HepG2 (cell line): ENCODE data around the gene PPIA. TPM values are rescaled to one million over a fixed set of nuclear protein-coding genes. Genes with fewer than 3 reads are reported as not detected.

Experiments
- ATM ChIP-seq: fragments of 450-650 bp; IDR thresholded peaks from 2 replicates; pipeline ENCODE4 v1.7.1; 2017; ENCODE audit warnings: mild to moderate bottlenecking, borderline replicate concordance
- BHLHE40 ChIP-seq: IDR thresholded peaks from 2 replicates; pipeline ENCODE4 v1.6.1; 2011; ENCODE audit warnings: low read length, improper control_type of control experiment
- ELF1 ChIP-seq: sonication (generic); formaldehyde crosslinking; IDR thresholded peaks from 2 replicates; pipeline ENCODE4 v1.4.0; 2020; ENCODE audit warnings: missing genetic modification reagents
- ELF4 ChIP-seq: sonication (generic); formaldehyde crosslinking; IDR thresholded peaks from 2 replicates; pipeline ENCODE4 v1.5.0; 2020; ENCODE audit warnings: missing genetic modification reagents, mild to moderate bottlenecking, moderate library complexity, borderline replicate concordance
- KLF6 ChIP-seq: IDR thresholded peaks from 2 replicates; pipeline ENCODE4 v1.8.0; 2016; ENCODE audit warnings: missing biosample characterization, missing genetic modification reagents
- MEF2D ChIP-seq: sonication (generic); formaldehyde crosslinking; IDR thresholded peaks from 2 replicates; pipeline ENCODE4 v1.5.1; 2020; ENCODE audit warnings: mild to moderate bottlenecking, missing genetic modification reagents
- RFXAP ChIP-seq: sonication (generic); formaldehyde crosslinking; IDR thresholded peaks from 2 replicates; pipeline ENCODE4 v1.4.0; 2020; ENCODE audit warnings: missing genetic modification reagents, borderline replicate concordance
- TMF1 ChIP-seq: sonication (generic); formaldehyde crosslinking; IDR thresholded peaks from 2 replicates; pipeline ENCODE4 v1.8.1; 2022; ENCODE audit warnings: low read depth, missing genetic modification reagents
- TSC22D2 ChIP-seq: sonication (generic); formaldehyde crosslinking; IDR thresholded peaks from 2 replicates; pipeline ENCODE4 v1.5.1; 2020; ENCODE audit warnings: missing genetic modification reagents, mild to moderate bottlenecking, borderline replicate concordance
- ZBTB3 ChIP-seq: sonication (generic); formaldehyde crosslinking; IDR thresholded peaks from 2 replicates; pipeline ENCODE4 v1.4.0; 2020; ENCODE audit warnings: low read depth, mild to moderate bottlenecking, moderate library complexity, missing genetic modification reagents, borderline replicate concordance
- ZBTB42 ChIP-seq: sonication (generic); formaldehyde crosslinking; IDR thresholded peaks from 2 replicates; pipeline ENCODE4 v1.5.0; 2020; ENCODE audit warnings: mild to moderate bottlenecking, missing genetic modification reagents
- ZFP36L1 ChIP-seq: sonication (generic); formaldehyde crosslinking; IDR thresholded peaks from 2 replicates; pipeline ENCODE4 v1.8.0; 2022; ENCODE audit warnings: mild to moderate bottlenecking, missing genetic modification reagents, moderate library complexity
- ZNF260 ChIP-seq: sonication (generic); formaldehyde crosslinking; IDR thresholded peaks from 2 replicates; pipeline ENCODE4 v1.4.0; 2020; ENCODE audit warnings: missing genetic modification reagents, low read depth, mild to moderate bottlenecking, borderline replicate concordance
- ZNF296 ChIP-seq: sonication (generic); formaldehyde crosslinking; conservative IDR thresholded peaks from 2 replicates; pipeline ENCODE4 v1.5.0; 2020; ENCODE audit warnings: mild to moderate bottlenecking, missing genetic modification reagents
- ZNF746 ChIP-seq: sonication (generic); formaldehyde crosslinking; IDR thresholded peaks from 2 replicates; pipeline ENCODE4 v1.8.0; 2022; ENCODE audit warnings: mild to moderate bottlenecking, missing genetic modification reagents
- polyA plus RNA-seq, 8 experiments: library from polyadenylated mRNA; depleted of rRNA in 3 of 8; stranded (reverse) in 7 of 8; unstranded in 1 of 8; fragments of >200 nt; fragmentation: Illumina TruSeq in 4 of 8; extraction: Trizol in 4 of 8; gene quantifications; 2 replicates each; pipeline versions ENCODE4 v1.2.1 to v1.2.3, GENCODE V29; 2011 to 2016; ENCODE audit warnings: low read depth in 4 of 8, missing spikeins in 1 of 8, mixed read lengths in 1 of 8; ENCODE audit not compliant: insufficient read depth in 1 of 8
- total RNA-seq, 5 experiments: library from RNA; depleted of rRNA; stranded (reverse); fragments of >200 nt; fragmentation: Illumina TruSeq; extraction: Trizol; gene quantifications; 2 replicates each; pipeline ENCODE4 v1.2.3, GENCODE V29; 2016; ENCODE audit warnings: low read depth in 1 of 5
- TF ChIP-seq, protein P1 (sequence below): sonication (generic); formaldehyde crosslinking; IDR thresholded peaks from 2 replicates; pipeline ENCODE4 v1.5.0; 2020; ENCODE audit warnings: missing genetic modification reagents
- TF ChIP-seq, protein P2 (sequence below): sonication (generic); formaldehyde crosslinking; IDR thresholded peaks from 2 replicates; pipeline ENCODE4 v1.4.0; 2020; ENCODE audit warnings: mild to moderate bottlenecking, missing genetic modification reagents
- TF ChIP-seq, protein P3 (sequence below): sonication (generic); formaldehyde crosslinking; IDR thresholded peaks from 2 replicates; pipeline ENCODE4 v1.8.1; 2023; ENCODE audit warnings: mild to moderate bottlenecking, missing genetic modification reagents, borderline replicate concordance
- TF ChIP-seq, protein P4 (sequence below): sonication (generic); formaldehyde crosslinking; conservative IDR thresholded peaks from 2 replicates; pipeline ENCODE4 v1.4.0; 2020; ENCODE audit warnings: missing genetic modification reagents
- TF ChIP-seq, protein P5 (sequence below): sonication (generic); formaldehyde crosslinking; IDR thresholded peaks from 2 replicates; pipeline ENCODE4 v1.4.0; 2020; ENCODE audit warnings: mild to moderate bottlenecking, missing genetic modification reagents
- TF ChIP-seq, protein P6 (sequence below): sonication (generic); formaldehyde crosslinking; IDR thresholded peaks from 2 replicates; pipeline ENCODE4 v1.4.0; 2020; ENCODE audit warnings: missing genetic modification reagents
- TF ChIP-seq, protein P7 (sequence below): sonication (generic); formaldehyde crosslinking; IDR thresholded peaks from 2 replicates; pipeline ENCODE4 v1.4.0; 2020; ENCODE audit warnings: mild to moderate bottlenecking, low read depth, missing genetic modification reagents

The PPIA gene
- total and polyA plus RNA-seq, 2 of the 13 experiments (the other 11 are each of a cell fraction or from before 2014, with no cell fraction given): 2,268 to 3,010 TPM

DNA sequence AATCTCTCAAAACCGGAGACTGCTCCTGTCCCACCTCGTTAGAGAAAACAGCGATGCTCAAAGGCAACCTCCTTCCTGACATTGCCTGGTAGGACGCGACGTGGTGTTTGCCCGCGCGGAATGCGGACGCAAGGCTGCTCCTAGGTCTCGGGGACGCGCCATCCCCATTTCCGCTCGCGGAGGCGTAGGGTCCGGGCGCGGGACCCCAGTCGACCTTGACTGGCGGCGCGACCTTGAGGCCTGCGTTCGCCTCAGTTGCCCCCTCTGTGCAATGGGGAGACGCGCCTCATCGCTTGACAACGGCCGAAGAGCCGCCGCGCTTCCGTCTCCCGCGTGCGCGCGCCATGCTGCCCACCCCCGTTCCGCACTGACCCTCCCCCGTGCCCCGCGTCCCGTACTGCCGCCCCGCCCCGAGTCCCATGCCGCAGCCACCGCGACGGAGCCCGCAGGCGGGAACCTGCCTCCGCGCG lies 412 bp upstream of the PPIA start (continued):
- no peak for TF ChIP-seq BHLHE40
- TF ChIP-seq ZNF746: no peak
- TF ChIP-seq, protein P1, sequence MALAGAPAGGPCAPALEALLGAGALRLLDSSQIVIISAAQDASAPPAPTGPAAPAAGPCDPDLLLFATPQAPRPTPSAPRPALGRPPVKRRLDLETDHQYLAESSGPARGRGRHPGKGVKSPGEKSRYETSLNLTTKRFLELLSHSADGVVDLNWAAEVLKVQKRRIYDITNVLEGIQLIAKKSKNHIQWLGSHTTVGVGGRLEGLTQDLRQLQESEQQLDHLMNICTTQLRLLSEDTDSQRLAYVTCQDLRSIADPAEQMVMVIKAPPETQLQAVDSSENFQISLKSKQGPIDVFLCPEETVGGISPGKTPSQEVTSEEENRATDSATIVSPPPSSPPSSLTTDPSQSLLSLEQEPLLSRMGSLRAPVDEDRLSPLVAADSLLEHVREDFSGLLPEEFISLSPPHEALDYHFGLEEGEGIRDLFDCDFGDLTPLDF (CRISPR knock-in tag): no peak; the same call in 1 of the 2 replicates
- TF ChIP-seq, protein P2, sequence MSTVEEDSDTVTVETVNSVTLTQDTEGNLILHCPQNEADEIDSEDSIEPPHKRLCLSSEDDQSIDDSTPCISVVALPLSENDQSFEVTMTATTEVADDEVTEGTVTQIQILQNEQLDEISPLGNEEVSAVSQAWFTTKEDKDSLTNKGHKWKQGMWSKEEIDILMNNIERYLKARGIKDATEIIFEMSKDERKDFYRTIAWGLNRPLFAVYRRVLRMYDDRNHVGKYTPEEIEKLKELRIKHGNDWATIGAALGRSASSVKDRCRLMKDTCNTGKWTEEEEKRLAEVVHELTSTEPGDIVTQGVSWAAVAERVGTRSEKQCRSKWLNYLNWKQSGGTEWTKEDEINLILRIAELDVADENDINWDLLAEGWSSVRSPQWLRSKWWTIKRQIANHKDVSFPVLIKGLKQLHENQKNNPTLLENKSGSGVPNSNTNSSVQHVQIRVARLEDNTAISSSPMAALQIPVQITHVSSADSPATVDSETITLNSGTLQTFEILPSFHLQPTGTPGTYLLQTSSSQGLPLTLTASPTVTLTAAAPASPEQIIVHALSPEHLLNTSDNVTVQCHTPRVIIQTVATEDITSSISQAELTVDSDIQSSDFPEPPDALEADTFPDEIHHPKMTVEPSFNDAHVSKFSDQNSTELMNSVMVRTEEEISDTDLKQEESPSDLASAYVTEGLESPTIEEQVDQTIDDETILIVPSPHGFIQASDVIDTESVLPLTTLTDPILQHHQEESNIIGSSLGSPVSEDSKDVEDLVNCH: no peak
- peak; percentile 58; the same call in 1 of the 2 replicates for TF ChIP-seq ELF1 (CRISPR knock-in tag)
- TF ChIP-seq ZNF296 (CRISPR knock-in tag): no peak
- TF ChIP-seq, protein P3, sequence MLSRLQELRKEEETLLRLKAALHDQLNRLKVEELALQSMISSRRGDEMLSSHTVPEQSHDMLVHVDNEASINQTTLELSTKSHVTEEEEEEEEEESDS (CRISPR knock-in tag): no peak
- TF ChIP-seq MEF2D (CRISPR knock-in tag): peak; percentile 36; the same call in 1 of the 2 replicates
- no peak for TF ChIP-seq RFXAP (CRISPR knock-in tag)
- no peak for TF ChIP-seq ELF4 (CRISPR knock-in tag)
- no peak for TF ChIP-seq ZFP36L1 (CRISPR knock-in tag)
- no peak for TF ChIP-seq TMF1 (CRISPR knock-in tag)
- TF ChIP-seq ZBTB3 (CRISPR knock-in tag): no peak
- TF ChIP-seq, protein P4, sequence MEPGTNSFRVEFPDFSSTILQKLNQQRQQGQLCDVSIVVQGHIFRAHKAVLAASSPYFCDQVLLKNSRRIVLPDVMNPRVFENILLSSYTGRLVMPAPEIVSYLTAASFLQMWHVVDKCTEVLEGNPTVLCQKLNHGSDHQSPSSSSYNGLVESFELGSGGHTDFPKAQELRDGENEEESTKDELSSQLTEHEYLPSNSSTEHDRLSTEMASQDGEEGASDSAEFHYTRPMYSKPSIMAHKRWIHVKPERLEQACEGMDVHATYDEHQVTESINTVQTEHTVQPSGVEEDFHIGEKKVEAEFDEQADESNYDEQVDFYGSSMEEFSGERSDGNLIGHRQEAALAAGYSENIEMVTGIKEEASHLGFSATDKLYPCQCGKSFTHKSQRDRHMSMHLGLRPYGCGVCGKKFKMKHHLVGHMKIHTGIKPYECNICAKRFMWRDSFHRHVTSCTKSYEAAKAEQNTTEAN (CRISPR knock-in tag): peak; percentile 19; the same call in 1 of the 2 replicates
- TF ChIP-seq TSC22D2: no peak
- TF ChIP-seq, protein P5, sequence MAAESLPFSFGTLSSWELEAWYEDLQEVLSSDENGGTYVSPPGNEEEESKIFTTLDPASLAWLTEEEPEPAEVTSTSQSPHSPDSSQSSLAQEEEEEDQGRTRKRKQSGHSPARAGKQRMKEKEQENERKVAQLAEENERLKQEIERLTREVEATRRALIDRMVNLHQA (CRISPR knock-in tag): no peak
- TF ChIP-seq ATM: no peak
- no peak for TF ChIP-seq ZNF260
- TF ChIP-seq, protein P6, sequence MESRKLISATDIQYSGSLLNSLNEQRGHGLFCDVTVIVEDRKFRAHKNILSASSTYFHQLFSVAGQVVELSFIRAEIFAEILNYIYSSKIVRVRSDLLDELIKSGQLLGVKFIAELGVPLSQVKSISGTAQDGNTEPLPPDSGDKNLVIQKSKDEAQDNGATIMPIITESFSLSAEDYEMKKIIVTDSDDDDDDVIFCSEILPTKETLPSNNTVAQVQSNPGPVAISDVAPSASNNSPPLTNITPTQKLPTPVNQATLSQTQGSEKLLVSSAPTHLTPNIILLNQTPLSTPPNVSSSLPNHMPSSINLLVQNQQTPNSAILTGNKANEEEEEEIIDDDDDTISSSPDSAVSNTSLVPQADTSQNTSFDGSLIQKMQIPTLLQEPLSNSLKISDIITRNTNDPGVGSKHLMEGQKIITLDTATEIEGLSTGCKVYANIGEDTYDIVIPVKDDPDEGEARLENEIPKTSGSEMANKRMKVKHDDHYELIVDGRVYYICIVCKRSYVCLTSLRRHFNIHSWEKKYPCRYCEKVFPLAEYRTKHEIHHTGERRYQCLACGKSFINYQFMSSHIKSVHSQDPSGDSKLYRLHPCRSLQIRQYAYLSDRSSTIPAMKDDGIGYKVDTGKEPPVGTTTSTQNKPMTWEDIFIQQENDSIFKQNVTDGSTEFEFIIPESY (CRISPR knock-in tag): no peak
- no peak for TF ChIP-seq ZBTB42 (CRISPR knock-in tag)
- no peak for TF ChIP-seq KLF6 (CRISPR knock-in tag)
- TF ChIP-seq, protein P7, sequence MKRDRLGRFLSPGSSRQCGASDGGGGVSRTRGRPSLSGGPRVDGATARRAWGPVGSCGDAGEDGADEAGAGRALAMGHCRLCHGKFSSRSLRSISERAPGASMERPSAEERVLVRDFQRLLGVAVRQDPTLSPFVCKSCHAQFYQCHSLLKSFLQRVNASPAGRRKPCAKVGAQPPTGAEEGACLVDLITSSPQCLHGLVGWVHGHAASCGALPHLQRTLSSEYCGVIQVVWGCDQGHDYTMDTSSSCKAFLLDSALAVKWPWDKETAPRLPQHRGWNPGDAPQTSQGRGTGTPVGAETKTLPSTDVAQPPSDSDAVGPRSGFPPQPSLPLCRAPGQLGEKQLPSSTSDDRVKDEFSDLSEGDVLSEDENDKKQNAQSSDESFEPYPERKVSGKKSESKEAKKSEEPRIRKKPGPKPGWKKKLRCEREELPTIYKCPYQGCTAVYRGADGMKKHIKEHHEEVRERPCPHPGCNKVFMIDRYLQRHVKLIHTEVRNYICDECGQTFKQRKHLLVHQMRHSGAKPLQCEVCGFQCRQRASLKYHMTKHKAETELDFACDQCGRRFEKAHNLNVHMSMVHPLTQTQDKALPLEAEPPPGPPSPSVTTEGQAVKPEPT (CRISPR knock-in tag): no peak
